Central memory CD4-positive, alpha-beta T cell (primary cell): ENCODE results near the gene FAM228B.
"Not testable (repeated sequence)": the region's sequence is repeated elsewhere in the genome, so short reads cannot be mapped to it uniquely, and the experiment has no call there.

Experiments
- DNase-seq: peaks from one replicate; pipeline ENCODE4 v3.0.0; 2022

The FAM228B gene

GRCh38 chr2:24104110-24104650 lies 19.1 kb upstream of the FAM228B start:
- DNase-seq = no peak

- no peak for DNase-seq
These were observed 18.4 kb upstream of the FAM228B start for GRCh38 chr2:24104906-24105305.

GRCh38 chr2:24105816-24106215 lies 17.5 kb upstream of the FAM228B start:
- no peak for DNase-seq

- DNase-seq = no peak
These were observed 16.5 kb upstream of the FAM228B start for GRCh38 chr2:24106786-24107185.

GRCh38 chr2:24107336-24107735 lies 15.9 kb upstream of the FAM228B start:
- no peak for DNase-seq

- DNase-seq = not testable (repeated sequence)
These were observed 13.8 kb upstream of the FAM228B start for GRCh38 chr2:24109431-24109830.

- no peak for DNase-seq
These were observed 12.5 kb upstream of the FAM228B start for GRCh38 chr2:24110660-24111303.

GRCh38 chr2:24111407-24111901 lies 11.8 kb upstream of the FAM228B start:
- no peak for DNase-seq

GRCh38 chr2:24115057-24115456 lies 8.2 kb upstream of the FAM228B start:
- no peak for DNase-seq

- DNase-seq = no peak
These were observed 5.4 kb upstream of the FAM228B start for GRCh38 chr2:24117902-24118301.

GRCh38 chr2:24121066-24121465 lies 2.2 kb upstream of the FAM228B start:
- no peak for DNase-seq

- DNase-seq = no peak
These were observed 1.8 kb upstream of the FAM228B start for GRCh38 chr2:24121469-24121868.

- no peak for DNase-seq
These were observed 689 bp upstream of the FAM228B start for GRCh38 chr2:24122366-24123194.

GRCh38 chr2:24123922-24124580 lies 782 bp downstream of the FAM228B start:
- DNase-seq = peak; percentile 4

GRCh38 chr2:24125956-24126355 lies 2.7 kb downstream of the FAM228B start:
- no peak for DNase-seq

GRCh38 chr2:24132543-24132942 lies 9.3 kb downstream of the FAM228B start:
- no peak for DNase-seq

- DNase-seq = not testable (repeated sequence)
These were observed 17.0 kb downstream of the FAM228B start for GRCh38 chr2:24140305-24140704.

- no peak for DNase-seq
These were observed 24.1 kb downstream of the FAM228B start for GRCh38 chr2:24147364-24147763.

- DNase-seq = no peak
These were observed 29.3 kb downstream of the FAM228B start for GRCh38 chr2:24152413-24153197.

- no peak for DNase-seq
These were observed 30.2 kb downstream of the FAM228B start for GRCh38 chr2:24153478-24153877.

GRCh38 chr2:24158131-24158530 lies 34.9 kb downstream of the FAM228B start:
- no peak for DNase-seq

GRCh38 chr2:24159708-24160107 lies 36.4 kb downstream of the FAM228B start:
- DNase-seq = no peak
